ENCODE measurements around the gene RMND5B. TPM values are rescaled to one million over a fixed set of nuclear protein-coding genes. Genes with fewer than 3 reads are reported as not detected.
"Not testable (repeated sequence)": the region's sequence is repeated elsewhere in the genome, so short reads cannot be mapped to it uniquely, and the experiment has no call there.

The RMND5B gene, protein sequence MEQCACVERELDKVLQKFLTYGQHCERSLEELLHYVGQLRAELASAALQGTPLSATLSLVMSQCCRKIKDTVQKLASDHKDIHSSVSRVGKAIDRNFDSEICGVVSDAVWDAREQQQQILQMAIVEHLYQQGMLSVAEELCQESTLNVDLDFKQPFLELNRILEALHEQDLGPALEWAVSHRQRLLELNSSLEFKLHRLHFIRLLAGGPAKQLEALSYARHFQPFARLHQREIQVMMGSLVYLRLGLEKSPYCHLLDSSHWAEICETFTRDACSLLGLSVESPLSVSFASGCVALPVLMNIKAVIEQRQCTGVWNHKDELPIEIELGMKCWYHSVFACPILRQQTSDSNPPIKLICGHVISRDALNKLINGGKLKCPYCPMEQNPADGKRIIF
- polyA plus RNA-seq (ENCODE audit: insufficient read length in 4 of 4): 10 to 100 TPM; 31.2 to 36.5 (median 32.7) TPM

DNA sequence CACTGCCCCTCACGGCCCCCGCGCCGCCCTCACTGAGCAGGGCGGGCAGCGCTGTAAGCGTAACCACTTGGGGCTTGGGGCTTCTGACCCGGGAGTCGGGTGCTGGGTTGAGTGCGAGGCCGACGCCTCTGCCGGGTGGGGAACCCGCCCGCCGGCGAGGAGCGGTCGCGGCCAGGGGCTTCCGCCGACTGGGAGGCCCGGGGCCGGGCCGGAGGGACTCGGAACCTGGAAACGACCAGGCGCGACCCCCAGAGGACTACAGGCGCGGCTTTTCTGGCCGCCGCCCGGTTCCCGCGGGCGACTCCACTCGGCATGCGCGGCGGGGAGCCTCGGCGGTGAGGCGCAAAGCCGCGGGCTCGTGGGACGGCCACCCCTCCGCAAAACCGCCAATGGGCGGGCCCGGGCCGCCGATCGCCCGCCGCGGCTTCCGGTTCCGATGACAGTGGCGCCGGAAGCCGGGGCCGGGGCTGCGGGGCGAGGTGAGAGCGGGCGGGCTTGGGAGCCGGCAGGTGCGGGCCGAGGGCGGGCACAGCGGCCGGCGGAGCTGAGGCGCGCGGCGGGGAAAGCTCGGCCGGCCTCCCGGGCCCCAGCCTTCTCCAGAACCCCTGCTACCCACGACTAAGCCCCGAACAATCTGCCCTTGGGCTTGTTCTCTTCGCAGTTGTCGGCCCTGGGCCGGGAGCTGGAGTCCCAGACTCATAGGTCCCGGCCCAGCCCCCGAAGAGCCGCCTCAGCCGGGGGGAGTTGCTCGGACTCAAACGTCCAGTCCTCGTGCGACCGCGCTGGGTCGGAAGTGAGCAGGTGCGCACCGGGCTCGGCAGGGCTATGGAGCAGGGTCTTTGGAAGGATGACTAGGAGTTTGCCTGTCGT lies at the start of gene RMND5B:
RMND5B (plus strand) TSS at position 439 of the 870 bp plus-strand sequence. CDS start 7,106 bp downstream, outside the sequence.
- DNase-seq (ENCODE audit: low read depth in 4 of 4, low spot score in 3 of 4): peak in 3 of 4 donors; percentile 55 to 69 (median 68)

DNA sequence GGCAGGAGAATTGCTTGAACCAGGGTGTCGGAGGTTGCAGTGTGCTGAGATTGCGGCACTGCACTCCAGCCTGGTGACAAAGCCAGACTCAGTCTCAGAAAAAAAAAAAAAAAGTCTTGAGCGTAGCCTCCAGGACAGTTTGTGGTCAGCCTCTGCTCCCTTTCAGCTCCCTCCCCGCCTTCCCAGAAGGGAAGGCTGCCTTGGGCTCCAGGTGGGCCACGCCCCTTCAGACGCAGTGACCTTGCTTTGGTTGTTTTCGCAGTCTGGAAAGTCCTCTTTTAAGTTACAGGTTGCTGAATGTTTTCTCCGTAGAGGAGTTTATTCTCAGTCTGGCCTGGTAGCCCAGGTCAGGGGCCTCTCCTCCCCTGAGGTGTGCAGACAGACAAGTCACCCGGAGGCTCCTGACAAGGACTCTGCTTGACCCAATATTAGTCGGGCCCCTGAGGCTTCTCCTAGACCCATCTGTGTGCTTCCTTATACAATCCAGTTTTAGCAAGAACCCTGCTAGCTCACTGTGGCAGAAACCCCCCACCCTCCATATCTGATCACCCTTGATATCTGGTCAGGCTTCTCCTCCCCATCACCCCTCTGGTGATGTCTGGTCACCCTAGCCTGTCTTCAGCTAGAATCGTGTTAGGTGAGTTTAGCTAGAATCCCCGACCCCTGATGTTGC lies 49.1 kb upstream of the RMND5B start:
- no peak for DNase-seq (ENCODE audit: low read depth in 4 of 4, low spot score in 3 of 4)

DNA sequence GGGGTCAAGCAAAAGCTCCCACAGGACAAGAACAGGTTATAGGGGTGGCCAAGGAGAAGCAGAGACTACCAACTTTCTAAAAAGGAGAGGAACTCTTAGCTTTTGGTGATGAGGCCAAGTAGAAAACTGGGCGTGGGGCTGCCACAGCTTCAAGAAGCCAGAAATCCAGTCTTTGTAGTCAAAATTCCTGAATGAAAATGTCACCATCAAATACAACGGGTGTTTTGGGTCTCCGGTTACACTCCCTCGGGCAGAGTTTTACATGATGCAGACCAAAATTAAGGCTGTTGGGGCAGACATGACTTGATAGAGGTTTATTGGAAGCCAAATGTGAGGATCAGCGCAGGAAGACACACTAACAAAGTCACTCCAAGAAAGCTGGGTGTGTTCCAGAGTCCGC lies 46.9 kb upstream of the RMND5B start:
- DNase-seq (ENCODE audit: low read depth in 4 of 4, low spot score in 3 of 4): no peak

DNA sequence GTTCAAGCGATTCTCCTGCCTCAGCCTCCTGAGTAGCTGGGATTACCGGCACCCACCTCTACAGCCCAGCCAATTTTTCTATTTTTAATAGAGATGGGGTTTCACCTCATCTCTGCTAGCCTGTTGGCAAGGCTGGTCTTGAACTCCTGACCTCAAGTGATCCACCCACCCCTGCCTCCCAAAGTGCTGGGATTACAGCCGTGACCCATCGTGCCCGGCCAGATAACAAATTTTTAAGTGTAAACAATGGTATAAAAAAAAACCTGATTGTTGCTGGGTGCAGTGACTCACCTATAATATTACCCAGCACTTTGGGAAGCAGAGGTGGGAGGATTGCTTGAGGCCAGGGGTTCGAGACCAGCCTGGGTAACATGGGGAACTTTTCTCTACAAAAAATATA lies 45.5 kb upstream of the RMND5B start:
- no peak for DNase-seq (ENCODE audit: low read depth in 4 of 4, low spot score in 3 of 4)

DNA sequence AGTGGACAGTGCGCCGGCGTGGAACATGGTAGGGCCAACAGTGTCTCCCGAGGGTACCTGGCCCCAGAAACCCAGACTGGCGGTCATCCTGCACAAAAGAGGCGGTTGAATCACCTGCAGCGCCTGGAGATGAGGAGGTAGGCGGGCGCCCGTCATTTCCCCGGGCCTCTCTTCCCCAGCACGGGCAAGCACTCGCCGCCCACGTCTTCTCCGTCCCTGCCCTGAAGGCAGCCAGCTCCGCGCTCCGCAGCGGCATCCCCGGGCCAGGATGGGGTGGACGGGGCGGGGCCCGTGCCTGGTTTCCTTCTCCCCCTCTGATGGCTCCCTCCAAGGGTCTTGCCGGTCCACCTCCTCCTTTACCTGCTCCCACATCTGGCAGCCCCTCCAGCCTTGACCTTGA lies 44.5 kb upstream of the RMND5B start:
- DNase-seq (ENCODE audit: low read depth in 4 of 4, low spot score in 3 of 4): no peak

DNA sequence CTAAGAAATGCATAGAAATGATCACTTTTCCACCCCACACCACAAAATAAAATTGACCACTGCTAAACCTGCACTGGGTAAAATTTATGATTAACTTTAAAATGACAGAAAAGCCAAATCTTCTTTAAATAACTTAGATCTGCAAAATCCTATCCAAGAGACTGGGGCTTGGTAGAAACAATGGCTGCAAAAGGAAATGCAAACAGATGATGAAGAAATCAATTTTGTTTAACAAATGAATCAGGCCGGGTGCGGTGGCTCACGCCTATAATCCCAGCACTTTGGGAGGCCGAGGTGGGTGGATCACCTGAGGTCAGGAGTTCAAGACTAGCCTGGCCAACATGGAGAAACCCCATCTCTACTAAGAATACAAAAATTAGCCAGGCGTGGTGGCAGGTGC lies 43.6 kb upstream of the RMND5B start:
- DNase-seq (ENCODE audit: low read depth in 4 of 4, low spot score in 3 of 4): not testable (repeated sequence)

DNA sequence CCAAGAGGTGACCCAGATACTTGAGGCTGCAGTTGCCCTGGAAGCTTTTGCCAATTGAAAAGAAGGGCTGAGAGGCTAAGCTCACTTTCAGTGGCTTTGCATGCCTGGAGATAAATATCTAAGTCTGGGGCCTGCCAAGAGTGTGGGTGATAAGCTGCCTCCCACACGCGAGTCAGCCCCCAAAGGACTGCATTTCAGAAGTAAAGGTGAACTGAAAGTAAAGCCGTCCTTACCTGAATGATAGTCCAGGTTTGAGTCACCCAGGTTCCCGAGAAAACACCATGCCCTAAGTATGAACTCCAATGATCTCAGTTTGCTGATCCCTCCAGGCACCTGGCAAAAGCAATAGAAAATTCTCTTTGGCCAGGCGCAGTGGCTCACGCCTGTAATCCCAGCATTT lies 40.0 kb upstream of the RMND5B start:
- DNase-seq (ENCODE audit: low read depth in 4 of 4, low spot score in 3 of 4): no peak

DNA sequence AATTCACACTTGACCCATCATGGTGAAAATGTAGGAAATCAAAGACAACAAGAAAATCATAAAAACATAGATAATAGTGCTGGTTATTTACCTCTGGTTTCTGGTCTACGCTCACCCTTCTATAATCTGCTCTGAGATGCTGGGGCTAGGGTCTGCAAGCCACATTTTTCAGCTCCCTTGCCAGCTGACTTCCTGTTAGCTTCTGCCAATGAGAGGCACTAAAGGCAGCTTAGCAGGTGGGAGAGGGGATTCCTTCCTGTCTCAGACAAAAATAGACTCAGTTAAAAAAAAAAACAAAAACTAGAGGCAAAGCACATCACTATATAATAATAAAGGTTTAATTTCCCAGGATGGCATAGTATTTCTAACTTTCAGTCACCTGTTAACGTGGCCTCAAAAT lies 37.7 kb upstream of the RMND5B start:
- no peak for DNase-seq (ENCODE audit: low read depth in 4 of 4, low spot score in 3 of 4)

DNA sequence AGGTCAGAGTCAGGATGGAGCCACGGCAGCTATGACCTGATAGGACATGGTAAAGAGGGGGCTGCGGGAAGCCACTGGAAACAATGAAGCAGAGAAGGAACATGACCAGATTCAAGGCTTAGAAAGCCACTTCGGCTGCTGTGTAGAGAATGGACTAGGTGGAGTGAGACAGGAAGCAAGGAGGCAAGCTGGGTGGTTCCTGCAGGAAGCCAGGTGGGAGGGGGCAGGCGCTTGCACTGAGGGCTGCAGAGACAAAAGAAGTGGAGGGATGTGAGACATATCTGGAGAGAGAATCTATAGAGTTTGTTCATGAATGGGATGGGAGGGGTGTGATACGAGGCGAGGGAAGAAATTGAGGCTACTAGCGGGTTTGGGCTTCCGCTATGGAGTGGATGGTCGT lies 36.5 kb upstream of the RMND5B start:
- DNase-seq (ENCODE audit: low read depth in 4 of 4, low spot score in 3 of 4): no peak

DNA sequence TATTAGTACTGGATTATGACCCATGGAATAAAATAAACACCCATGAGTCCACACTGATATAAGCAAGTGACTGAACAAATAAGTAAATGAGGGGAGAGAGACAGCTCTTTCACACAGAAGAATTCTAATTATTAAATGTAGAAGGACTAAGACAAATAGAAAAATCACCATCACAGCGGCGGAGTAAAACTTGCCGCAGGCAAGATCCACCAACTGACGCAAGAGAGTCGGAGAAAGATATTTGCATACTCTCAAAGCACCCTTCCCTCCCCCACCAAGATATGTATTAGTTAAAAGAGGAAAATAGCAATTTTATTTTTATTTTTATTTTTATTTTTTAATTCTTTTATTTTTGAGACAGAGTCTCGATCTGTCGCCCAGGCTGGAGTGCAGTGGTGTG lies 32.1 kb upstream of the RMND5B start:
- DNase-seq (ENCODE audit: low read depth in 4 of 4, low spot score in 3 of 4): no peak

DNA sequence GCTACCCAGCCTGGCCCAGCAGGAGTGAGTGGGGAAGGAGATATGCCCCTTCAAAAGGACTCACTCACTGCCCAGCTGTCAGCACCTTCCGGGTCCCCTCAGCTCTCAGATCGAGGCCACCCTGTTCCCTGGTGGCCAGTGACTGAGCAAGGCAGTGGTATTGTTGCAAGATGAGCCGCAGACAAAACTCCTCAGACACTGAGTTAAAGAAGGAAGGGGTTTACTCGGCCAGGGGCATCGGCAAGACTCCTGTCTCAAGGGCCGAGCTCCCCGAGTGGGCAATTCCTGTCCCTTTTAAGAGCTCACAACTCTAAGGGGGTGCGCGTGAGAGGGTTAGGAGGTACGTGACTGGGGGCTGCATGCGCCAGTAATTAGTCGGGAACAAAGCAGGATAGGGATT lies 27.2 kb upstream of the RMND5B start:
- no peak for DNase-seq (ENCODE audit: low read depth in 4 of 4, low spot score in 3 of 4)

DNA sequence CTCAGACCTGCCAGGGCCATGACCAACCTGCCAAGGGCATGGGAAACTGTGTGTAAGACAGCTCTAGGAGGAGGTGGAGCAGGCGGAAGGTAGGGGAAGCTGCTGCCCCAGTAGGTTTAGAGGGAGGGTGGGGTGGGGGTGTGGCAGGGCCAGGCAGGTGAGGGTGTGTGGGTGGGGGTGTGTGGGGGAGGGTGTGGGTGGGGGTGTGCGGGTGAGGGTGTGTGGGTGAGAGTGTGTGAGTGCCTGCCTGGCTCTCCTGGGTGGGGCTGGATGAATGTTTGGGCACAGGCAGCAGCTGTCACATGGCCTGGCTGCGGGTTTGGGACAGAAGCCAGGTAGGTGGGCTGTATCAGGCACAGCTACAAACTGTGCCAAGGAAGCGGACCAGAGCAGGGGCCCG lies 26.3 kb upstream of the RMND5B start:
- DNase-seq (ENCODE audit: low read depth in 4 of 4, low spot score in 3 of 4): no peak

DNA sequence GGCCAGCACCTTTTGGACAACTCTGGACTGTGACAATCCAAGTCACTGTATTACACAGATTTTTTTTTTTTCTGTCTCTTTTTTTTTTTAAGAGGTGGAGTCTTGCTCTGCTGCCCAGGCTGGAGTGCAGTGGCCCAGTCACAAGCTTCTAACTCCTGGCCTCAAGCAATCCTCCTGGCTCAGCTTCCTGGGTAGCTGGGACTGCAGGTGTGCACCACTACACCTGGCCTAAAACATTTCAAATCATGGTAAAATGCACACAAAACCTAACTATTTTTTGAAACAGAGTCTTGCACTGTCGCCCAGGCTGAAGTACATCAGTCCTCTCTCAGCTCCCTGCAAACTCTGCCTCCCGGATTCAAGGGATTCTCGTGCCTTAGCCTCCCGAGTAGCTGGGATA lies 24.7 kb upstream of the RMND5B start:
- DNase-seq (ENCODE audit: low read depth in 4 of 4, low spot score in 3 of 4): no peak

DNA sequence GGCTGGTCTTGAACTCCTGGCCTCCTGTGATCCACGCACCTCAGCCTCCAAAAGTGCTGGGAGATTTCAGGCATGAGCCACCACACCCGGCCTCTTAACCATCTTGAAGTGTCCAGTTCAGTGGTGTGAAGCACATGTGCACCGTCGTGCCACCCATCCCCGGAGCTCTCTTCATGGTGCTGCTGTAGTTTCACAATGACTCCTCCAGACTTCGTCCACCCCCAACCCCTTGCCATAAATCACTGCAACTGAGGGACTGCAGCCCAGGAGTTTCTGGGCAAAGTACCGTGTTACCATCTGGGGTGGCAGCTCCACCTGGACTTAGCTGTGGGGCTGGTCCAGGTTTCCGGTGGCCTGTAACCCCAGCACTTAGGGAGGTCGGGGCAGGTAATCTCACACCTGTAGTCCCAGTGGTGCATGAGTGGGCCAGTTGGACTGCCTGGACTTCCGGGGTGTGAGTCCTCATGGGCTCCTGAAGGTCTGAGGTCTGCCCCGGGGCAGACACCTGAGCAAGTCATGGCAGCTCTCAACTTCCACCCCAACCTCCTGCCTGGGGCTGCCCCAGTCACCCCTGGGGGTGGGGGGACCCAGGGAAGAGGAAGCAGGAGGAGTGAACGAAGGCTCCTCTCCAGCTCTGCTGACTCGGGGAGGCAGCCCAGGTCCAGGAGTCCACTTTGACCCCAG lies 24.1 kb upstream of the RMND5B start:
- DNase-seq (ENCODE audit: low read depth in 4 of 4, low spot score in 3 of 4): no peak

DNA sequence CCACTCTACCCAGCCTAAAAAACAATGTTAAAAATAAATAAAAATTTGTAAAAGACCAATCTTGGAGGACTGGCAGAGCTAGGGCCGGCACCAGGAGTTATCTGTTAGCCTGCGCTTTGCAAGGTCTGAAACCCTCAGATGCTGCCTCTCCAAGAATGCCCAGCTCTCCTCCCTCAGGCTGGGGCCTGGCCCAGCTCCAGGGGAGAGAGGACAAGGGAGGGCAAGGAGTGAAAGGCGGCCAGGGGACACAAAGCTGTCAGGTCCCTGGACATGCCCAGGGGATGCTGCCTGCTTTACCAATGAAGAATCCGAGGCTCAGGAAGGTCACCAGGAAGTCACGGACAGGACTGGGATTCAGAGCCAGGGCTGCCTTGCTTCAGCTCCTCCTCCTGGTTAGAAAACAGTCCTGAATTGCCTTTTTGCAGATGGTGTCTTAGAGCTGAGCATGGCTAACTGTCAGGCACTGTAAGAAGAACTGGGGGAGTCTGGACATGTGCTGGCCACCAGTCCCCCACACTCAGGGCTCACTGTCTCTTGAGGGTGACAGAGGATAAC lies 23.0 kb upstream of the RMND5B start:
- DNase-seq (ENCODE audit: low read depth in 4 of 4, low spot score in 3 of 4): no peak

DNA sequence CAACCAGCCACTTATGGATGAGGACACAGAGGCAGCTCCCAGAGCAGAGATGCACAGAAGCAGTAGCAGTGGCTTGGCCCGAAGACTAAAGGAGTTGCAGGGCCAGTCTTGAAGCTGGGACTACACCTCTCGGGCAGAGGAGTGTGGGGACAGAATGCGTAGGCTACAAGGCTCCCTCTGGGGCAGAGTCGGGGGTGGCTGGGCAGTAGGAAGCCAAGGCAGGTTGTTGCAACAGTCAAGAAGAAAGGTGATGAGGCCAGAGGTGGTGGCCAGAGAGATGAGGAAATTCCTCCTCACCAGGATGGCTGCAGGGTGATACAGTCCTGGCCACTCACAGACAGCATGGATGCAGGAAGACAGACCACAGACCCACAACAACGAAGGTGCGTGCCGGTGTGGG lies 22.4 kb upstream of the RMND5B start:
- DNase-seq (ENCODE audit: low read depth in 4 of 4, low spot score in 3 of 4): no peak

DNA sequence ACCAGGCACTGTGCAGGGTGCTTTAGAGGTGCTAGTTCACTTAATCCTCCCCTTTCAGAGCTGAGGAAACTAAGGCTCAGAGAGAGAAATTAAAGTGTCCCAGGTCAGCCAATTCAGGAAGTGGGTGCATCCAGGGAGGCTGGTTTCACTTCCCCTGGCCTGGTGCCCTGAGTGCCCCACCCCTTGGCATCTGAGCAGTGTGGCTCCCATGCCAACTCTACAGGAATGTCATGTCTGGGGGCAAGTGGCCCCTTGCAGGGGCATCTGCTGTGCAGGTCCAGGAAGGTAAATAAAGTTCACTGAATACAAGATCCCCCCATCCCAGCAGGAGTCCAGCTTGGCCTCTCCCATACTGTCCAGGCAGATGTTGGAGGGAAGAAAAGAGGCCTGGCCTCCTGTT lies 21.8 kb upstream of the RMND5B start:
- DNase-seq (ENCODE audit: low read depth in 4 of 4, low spot score in 3 of 4): no peak

DNA sequence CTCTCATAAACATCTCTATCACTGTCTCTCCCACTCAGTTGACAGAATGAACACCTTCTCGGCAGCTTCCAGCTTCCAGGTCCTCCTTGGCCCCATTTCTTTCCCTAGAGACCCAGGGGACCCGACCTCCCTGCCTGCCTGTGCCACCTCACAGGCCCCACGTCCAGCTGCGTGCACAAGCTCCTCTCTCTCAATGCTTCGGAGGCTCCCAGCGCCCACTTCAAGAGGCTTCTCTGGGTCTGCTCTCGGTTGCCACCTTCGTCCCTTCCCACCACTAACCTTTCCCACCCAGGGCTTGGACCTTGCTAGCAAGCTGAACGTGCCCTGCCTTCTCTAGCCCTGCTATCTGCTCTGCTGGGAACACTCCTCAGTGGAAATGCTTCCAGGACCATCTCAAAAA lies 20.3 kb upstream of the RMND5B start:
- no peak for DNase-seq (ENCODE audit: low read depth in 4 of 4, low spot score in 3 of 4)

DNA sequence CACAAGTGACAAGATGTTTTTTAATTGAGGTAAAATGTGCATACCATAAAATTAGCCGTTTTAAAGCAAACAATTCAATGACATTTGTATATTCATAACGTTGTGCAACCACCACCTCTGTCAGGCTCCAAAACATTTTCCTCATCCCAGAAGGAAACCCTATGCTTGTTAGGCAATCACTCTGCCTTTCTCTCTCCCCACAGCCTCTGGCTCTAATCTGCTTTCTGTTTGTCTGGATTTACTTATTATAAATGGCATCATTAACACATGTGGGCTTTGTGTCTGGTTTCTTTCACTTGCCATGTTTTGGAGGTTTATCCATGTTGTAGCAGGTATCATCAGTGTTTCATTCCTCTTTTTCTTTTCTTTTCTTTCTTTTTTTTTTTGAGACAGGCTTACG lies 18.9 kb upstream of the RMND5B start:
- no peak for DNase-seq (ENCODE audit: low read depth in 4 of 4, low spot score in 3 of 4)

DNA sequence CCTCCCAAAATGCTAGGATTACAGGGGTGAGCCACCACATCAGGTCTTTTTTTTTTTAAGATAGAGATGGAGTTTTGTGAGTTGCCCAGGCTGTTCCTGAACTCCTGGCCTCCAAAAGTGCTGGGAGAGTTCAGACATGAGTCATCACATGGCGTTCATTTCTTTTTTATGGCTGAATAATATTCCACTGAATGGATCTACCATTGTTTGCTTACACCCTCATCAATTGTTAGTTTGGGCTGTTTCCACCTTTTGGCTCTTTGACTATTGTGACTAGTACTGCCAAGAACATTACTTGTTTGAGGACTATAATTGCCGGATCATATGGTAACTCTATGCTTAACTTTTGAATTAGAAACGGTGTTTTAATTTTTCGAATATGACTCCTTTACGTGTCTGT lies 18.3 kb upstream of the RMND5B start:
- no peak for DNase-seq (ENCODE audit: low read depth in 4 of 4, low spot score in 3 of 4)

All from right renal pelvis (tissue), 4 donors.